ENCODE measurements around the gene UBP1.
"Not testable (repeated sequence)": the region's sequence is repeated elsewhere in the genome, so short reads cannot be mapped to it uniquely, and the experiment has no call there.

Gene UBP1

GRCh38 chr3:33355611-33356010, 84.6 kb downstream of the UBP1 start:
- peak overlapping the region; percentile 17 for H3K27ac ChIP-seq (ENCODE audit: poor library complexity, severe bottlenecking)
- peaks cover 30% of the 10 kb centered on the region for H3K4me1 ChIP-seq (ENCODE audit: insufficient read depth, poor library complexity, severe bottlenecking)
- ATAC-seq (ENCODE audit: low read depth) (peak; percentile 53), DNase-seq (ENCODE audit: low spot score) (no peak)
- no peaks in the 10 kb centered on the region for H3K27me3 ChIP-seq (ENCODE audit: insufficient read depth, poor library complexity, severe bottlenecking)
- no peak for TF ChIP-seq CTCF (IDR thresholded peaks at IDR 0.05; ENCODE audit: poor library complexity, severe bottlenecking)
- no peaks in the 10 kb centered on the region for H3K9me3 ChIP-seq (ENCODE audit: severe bottlenecking)
- H3K36me3 ChIP-seq (ENCODE audit: low read depth) = no peaks in the 10 kb centered on the region
- H3K4me3 ChIP-seq (ENCODE audit: severe bottlenecking) = no peak overlapping the region

GRCh38 chr3:33339758-33340157, 100.4 kb downstream of the UBP1 start:
- TF ChIP-seq CTCF (IDR thresholded peaks at IDR 0.05; ENCODE audit: poor library complexity, severe bottlenecking) = no peak
- DNase-seq (ENCODE audit: low spot score) = no peak
- H3K27ac ChIP-seq (ENCODE audit: poor library complexity, severe bottlenecking) = no peak overlapping the region
- no peak overlapping the region for H3K4me3 ChIP-seq (ENCODE audit: severe bottlenecking)
- H3K27me3 ChIP-seq (ENCODE audit: insufficient read depth, poor library complexity, severe bottlenecking) = no peaks in the 10 kb centered on the region
- no peak for ATAC-seq (ENCODE audit: low read depth)
- no peaks in the 10 kb centered on the region for H3K9me3 ChIP-seq (ENCODE audit: severe bottlenecking)
- no peaks in the 10 kb centered on the region for H3K4me1 ChIP-seq (ENCODE audit: insufficient read depth, poor library complexity, severe bottlenecking)
- no peaks in the 10 kb centered on the region for H3K36me3 ChIP-seq (ENCODE audit: low read depth)

GRCh38 chr3:33338936-33339465, 101.2 kb downstream of the UBP1 start:
- not testable (repeated sequence) for H3K27ac ChIP-seq (ENCODE audit: poor library complexity, severe bottlenecking); H3K9me3 ChIP-seq (ENCODE audit: severe bottlenecking); H3K27me3 ChIP-seq (ENCODE audit: insufficient read depth, poor library complexity, severe bottlenecking); H3K4me3 ChIP-seq (ENCODE audit: severe bottlenecking); H3K4me1 ChIP-seq (ENCODE audit: insufficient read depth, poor library complexity, severe bottlenecking); H3K36me3 ChIP-seq (ENCODE audit: low read depth); ATAC-seq (ENCODE audit: low read depth); DNase-seq (ENCODE audit: low spot score)

Measured in RWPE2 (cell line).